ENCODE data around the gene C19orf44.

The C19orf44 gene

GRCh38 chr19:16516923-16517610 lies 20.9 kb downstream of the C19orf44 start:
- no peak for DNase-seq (ENCODE audit: low read depth in 2 of 2)

GRCh38 chr19:16518061-16518460 lies 21.9 kb downstream of the C19orf44 start:
- no peak for DNase-seq (ENCODE audit: low read depth in 2 of 2)

GRCh38 chr19:16518483-16519229 lies 22.5 kb downstream of the C19orf44 start:
- no peak for DNase-seq (ENCODE audit: low read depth in 2 of 2)

GRCh38 chr19:16519230-16519687 lies 23.1 kb downstream of the C19orf44 start:
- DNase-seq (ENCODE audit: low read depth in 2 of 2): no peak

- DNase-seq (ENCODE audit: low read depth in 2 of 2): no peak
Measured at GRCh38 chr19:16520074-16520973, 24.1 kb downstream of the C19orf44 start.

- DNase-seq (ENCODE audit: low read depth in 2 of 2): no peak
Measured at GRCh38 chr19:16520986-16521624, 24.9 kb downstream of the C19orf44 start.

- DNase-seq (ENCODE audit: low read depth in 2 of 2): no peak
Measured at GRCh38 chr19:16521715-16522289, 25.6 kb downstream of the C19orf44 start.

GRCh38 chr19:16522559-16523377 lies 26.6 kb downstream of the C19orf44 start:
- DNase-seq (ENCODE audit: low read depth in 2 of 2): no peak

GRCh38 chr19:16524991-16525734 lies 29.0 kb downstream of the C19orf44 start:
- DNase-seq (ENCODE audit: low read depth in 2 of 2): no peak

- DNase-seq (ENCODE audit: low read depth in 2 of 2): no peak
Measured at GRCh38 chr19:16525751-16526481, 29.7 kb downstream of the C19orf44 start.

- no peak for DNase-seq (ENCODE audit: low read depth in 2 of 2)
Measured at GRCh38 chr19:16527334-16527935, 31.2 kb downstream of the C19orf44 start.

- DNase-seq (ENCODE audit: low read depth in 2 of 2): no peak
Measured at GRCh38 chr19:16527971-16528521, 31.9 kb downstream of the C19orf44 start.

- no peak for DNase-seq (ENCODE audit: low read depth in 2 of 2)
Measured at GRCh38 chr19:16529466-16530144, 33.4 kb downstream of the C19orf44 start.

- DNase-seq (ENCODE audit: low read depth in 2 of 2): no peak
Measured at GRCh38 chr19:16530540-16531379, 34.6 kb downstream of the C19orf44 start.

- DNase-seq (ENCODE audit: low read depth in 2 of 2): no peak
Measured at GRCh38 chr19:16531380-16531669, 35.1 kb downstream of the C19orf44 start.

GRCh38 chr19:16532440-16533234 lies 36.4 kb downstream of the C19orf44 start:
- DNase-seq (ENCODE audit: low read depth in 2 of 2): no peak

Measured in activated CD8-positive, alpha-beta memory T cell treated with anti-CD3 and anti-CD28 coated beads for 4 hours (primary cell).